Duodenal mucosa (tissue), 2 donors: ENCODE results near the gene SLC11A2.
"Not testable (repeated sequence)": the region's sequence is repeated elsewhere in the genome, so short reads cannot be mapped to it uniquely, and the experiment has no call there.

ENCODE experiments used
- H3K27ac ChIP-seq: one replicate; pipeline ENCODE4 v1.7.0; 2013; ENCODE audit warnings: low read depth, low read length
- H3K27me3 ChIP-seq, 2 donors: one replicate each; pipeline ENCODE4 v1.7.0; 2013; ENCODE audit warnings: low read length in 2 of 2, control low read depth in 1 of 2; ENCODE audit not compliant: insufficient read depth in 2 of 2, control insufficient read depth in 1 of 2
- H3K36me3 ChIP-seq, 2 donors: one replicate each; pipeline ENCODE4 v1.7.0; 2013; ENCODE audit warnings: low read length in 2 of 2, control low read depth in 1 of 2; ENCODE audit not compliant: insufficient read depth in 2 of 2, control insufficient read depth in 1 of 2
- H3K4me1 ChIP-seq, 2 donors: one replicate each; pipeline ENCODE4 v1.7.0; 2013; ENCODE audit warnings: low read length in 2 of 2, control low read depth in 1 of 2; ENCODE audit not compliant: insufficient read depth in 2 of 2, control insufficient read depth in 1 of 2
- H3K4me3 ChIP-seq, 2 donors: one replicate each; pipeline ENCODE4 v1.7.0; 2013; ENCODE audit warnings: low read length in 2 of 2, low read depth in 1 of 2
- H3K9ac ChIP-seq, 2 donors: one replicate each; pipeline ENCODE4 v1.7.0; 2013; ENCODE audit warnings: low read length in 2 of 2, low read depth in 1 of 2
- H3K9me3 ChIP-seq, 2 donors: one replicate each; pipeline ENCODE4 v1.7.0; 2013; ENCODE audit warnings: low read length in 2 of 2, control low read depth in 1 of 2; ENCODE audit not compliant: control insufficient read depth in 1 of 2

Gene SLC11A2

DNA sequence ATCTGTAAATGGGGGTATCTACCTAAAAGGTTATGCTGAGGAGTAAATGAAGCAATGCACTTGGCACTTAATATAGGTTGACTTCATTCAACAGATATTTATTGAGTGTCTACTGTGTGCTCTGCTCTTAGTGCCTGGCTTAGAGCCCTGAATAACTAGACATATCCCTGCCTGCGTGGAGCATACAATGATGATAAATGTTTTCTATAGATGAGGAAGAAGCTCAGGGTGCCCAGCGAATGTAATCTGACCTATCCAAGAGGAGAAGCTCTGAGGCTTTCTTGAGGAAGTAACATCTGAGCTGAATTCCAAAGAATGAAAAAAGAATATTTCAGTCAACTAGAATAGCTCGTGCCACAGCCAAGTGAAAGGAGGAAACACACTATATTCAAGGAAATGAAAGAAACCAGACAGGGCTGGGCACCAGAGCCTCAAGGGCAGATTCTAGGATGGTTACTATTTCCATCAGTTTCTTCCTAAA lies 91.8 kb downstream of the SLC11A2 start:
- H3K36me3 ChIP-seq = peaks cover 13 to 30% of the 10 kb centered on the region in 2 donors
- peaks cover 40 to 41% of the 10 kb centered on the region in 2 donors for H3K4me1 ChIP-seq
- peak overlapping the region; percentile 2 to 13 for H3K4me3 ChIP-seq
- no peaks in the 10 kb centered on the region for H3K27me3 ChIP-seq
- no peak overlapping the region for H3K9ac ChIP-seq
- peaks cover 5 to 13% of the 10 kb centered on the region in 2 donors for H3K9me3 ChIP-seq
- H3K27ac ChIP-seq = no peak overlapping the region

DNA sequence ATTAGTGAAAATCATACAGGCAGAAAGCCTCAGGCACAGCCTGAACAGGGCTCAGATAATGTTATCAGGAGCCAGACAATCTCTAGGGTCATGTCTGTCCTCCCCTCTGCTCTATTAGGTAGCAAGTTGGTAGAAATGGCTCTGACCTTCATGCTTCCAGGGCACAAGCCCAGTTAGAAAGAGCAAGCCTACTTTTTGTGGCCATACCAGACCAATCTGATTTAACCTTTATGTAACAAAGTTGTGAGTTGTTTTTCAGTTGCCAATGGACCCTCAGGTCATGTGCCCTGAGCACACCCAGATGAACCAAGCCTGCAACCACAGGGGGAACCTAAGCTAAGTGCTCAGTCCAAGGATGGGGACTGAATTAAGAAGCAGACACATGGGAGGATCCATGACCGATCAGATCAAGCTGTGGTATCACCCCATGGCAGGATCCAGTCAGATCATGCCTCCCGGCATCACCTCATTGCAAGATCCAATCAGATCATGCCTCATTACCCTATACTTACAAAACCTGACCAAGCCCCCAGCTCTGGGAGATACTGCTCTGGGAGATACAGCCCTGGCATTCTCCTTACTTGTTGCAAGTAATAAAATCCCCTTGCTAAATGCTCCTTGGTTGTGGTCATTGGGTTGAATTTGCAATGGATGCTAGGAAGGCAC lies 92.6 kb downstream of the SLC11A2 start:
- peaks cover 13 to 30% of the 10 kb centered on the region in 2 donors for H3K36me3 ChIP-seq
- no peak overlapping the region for H3K9ac ChIP-seq
- peaks cover 42 to 47% of the 10 kb centered on the region in 2 donors for H3K4me1 ChIP-seq
- H3K4me3 ChIP-seq = no peak overlapping the region
- no peak overlapping the region for H3K27ac ChIP-seq
- H3K27me3 ChIP-seq = no peaks in the 10 kb centered on the region
- H3K9me3 ChIP-seq = peaks cover 5 to 13% of the 10 kb centered on the region in 2 donors

DNA sequence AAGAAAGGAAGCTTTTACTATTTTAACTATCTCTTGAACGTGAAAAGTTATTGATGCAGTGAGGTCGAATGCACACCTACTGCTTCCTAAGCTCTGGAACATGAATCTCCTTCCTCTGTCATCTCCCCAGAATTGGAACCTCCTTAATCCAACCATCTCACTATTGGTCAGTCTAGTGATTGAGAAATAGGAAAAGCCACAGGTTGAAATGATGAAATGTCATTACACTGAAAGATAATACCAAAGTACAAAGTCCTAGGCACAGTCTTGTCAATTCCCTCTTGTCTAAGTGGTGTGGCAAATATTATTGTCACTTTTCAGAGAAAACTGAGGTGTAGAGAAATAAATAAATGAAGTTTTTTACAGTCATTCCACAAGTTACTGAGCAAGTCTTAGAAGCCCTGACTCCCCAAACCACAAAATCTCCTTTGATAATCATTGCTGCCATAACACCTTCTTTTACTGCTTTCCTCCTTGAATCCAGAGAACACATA lies 93.3 kb downstream of the SLC11A2 start:
- Histone ChIP-seq H3K9me3 (peaks cover 5 to 12% of the 10 kb centered on the region in 2 donors), H3K27me3 (no peaks in the 10 kb centered on the region), H3K36me3 (peaks cover 13 to 30% of the 10 kb centered on the region in 2 donors), H3K4me1 (peaks cover 48 to 52% of the 10 kb centered on the region in 2 donors), H3K27ac (no peak overlapping the region), H3K4me3 (no peak overlapping the region), H3K9ac (no peak overlapping the region)

DNA sequence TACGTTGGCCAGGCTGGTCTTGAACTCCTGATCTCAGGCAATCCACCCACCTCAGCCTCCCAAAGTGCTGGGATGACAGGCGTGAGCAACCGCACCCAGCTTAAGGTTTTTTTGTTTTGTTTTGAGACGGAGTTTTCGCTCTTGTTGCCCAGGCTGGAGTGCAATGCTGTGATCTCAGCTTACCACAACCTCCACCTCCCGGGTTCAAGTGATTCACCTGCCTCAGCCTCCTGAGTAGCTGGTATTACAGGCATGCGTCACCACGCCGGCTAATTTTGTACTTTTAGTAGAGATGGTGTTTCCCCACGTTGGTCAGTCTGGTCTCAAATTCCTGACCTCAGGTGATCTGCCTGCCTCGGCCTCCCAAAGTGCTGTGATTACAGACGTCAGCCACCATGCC lies 95.7 kb downstream of the SLC11A2 start:
- H3K27ac ChIP-seq, H3K27me3 ChIP-seq, H3K9me3 ChIP-seq, H3K9ac ChIP-seq, H3K4me3 ChIP-seq: not testable (repeated sequence)
- Histone ChIP-seq H3K36me3 (peaks cover 3 to 27% of the 10 kb centered on the region in 2 donors), H3K4me1 (peaks cover 47 to 57% of the 10 kb centered on the region in 2 donors)

DNA sequence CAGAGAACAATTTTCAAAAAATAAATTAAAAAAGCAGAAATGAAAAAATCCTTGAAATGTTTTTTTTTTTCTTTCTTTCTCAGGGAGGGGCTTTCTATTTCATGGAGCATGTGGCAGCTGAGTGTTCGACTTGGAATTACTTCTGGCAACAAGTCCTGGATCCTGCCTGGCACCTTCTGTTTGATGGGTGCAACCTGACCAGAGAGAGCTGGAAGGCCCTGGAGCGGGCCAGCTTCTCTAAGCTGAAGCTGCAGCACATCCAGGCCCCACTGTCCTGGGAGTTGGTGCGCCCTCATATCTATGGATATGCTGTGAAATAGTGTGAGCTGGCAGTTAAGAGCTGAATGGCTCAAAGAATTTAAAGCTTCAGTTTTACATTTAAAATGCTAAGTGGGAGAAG lies 96.4 kb downstream of the SLC11A2 start:
- no peak overlapping the region for H3K27ac ChIP-seq
- H3K9me3 ChIP-seq = no peaks in the 10 kb centered on the region
- H3K27me3 ChIP-seq = no peaks in the 10 kb centered on the region
- no peak overlapping the region for H3K4me3 ChIP-seq
- H3K36me3 ChIP-seq = peaks cover 3 to 27% of the 10 kb centered on the region in 2 donors
- peaks cover 40 to 53% of the 10 kb centered on the region in 2 donors for H3K4me1 ChIP-seq
- no peak overlapping the region for H3K9ac ChIP-seq
